ENCODE measurements around the gene EMB. TPM values are rescaled to one million over a fixed set of nuclear protein-coding genes. Genes with fewer than 3 reads are reported as not detected.
"Not testable (repeated sequence)": the region's sequence is repeated elsewhere in the genome, so short reads cannot be mapped to it uniquely, and the experiment has no call there.

Gene EMB
- total RNA-seq, 6 experiments from 2014 or later: 0.74 to 3.0 (median 2.0) TPM

GRCh38 chr5:50463047-50463446 lies 22.0 kb upstream of the EMB start:
- Histone ChIP-seq H3K27me3 (no peaks in the 10 kb centered on the region), H3K27ac (no peak overlapping the region), H3K9me3 (no peaks in the 10 kb centered on the region), H3K4me3 (no peak overlapping the region), H3K4me1 (no peaks in the 10 kb centered on the region), H3K36me3 (no peaks in the 10 kb centered on the region)
- 71% methylated on average over 2 of the region's 2 CpGs for WGBS (ENCODE audit: insufficient coverage, low coverage, low lambda C conversion rate, missing lambda C conversion rate)
- no peak for TF ChIP-seq CTCF (IDR thresholded peaks at IDR 0.05)
- no peak for TF ChIP-seq POLR2A (IDR thresholded peaks at IDR 0.05)
- ATAC-seq (no peak), DNase-seq (no peak)
- intact Hi-C loops (cut with DNase I): no loop called here

- 40% methylated on average over 1 of the region's 1 CpG for WGBS (ENCODE audit: insufficient coverage, low coverage, low lambda C conversion rate, missing lambda C conversion rate)
- intact Hi-C loops (cut with DNase I); ATAC-seq: not testable (repeated sequence)
These were observed 21.5 kb upstream of the EMB start for GRCh38 chr5:50462579-50462978.

GRCh38 chr5:50458372-50458771 lies 17.3 kb upstream of the EMB start:
- WGBS (ENCODE audit: insufficient coverage, low coverage, low lambda C conversion rate, missing lambda C conversion rate): 69% methylated on average over 3 of the region's 9 CpGs
- H3K4me1 ChIP-seq; H3K27ac ChIP-seq; H3K27me3 ChIP-seq; H3K4me3 ChIP-seq; H3K9me3 ChIP-seq; ATAC-seq; H3K36me3 ChIP-seq; DNase-seq; intact Hi-C loops (cut with DNase I): not testable (repeated sequence)

More at GRCh38 chr5:50462579-50462978, 21.5 kb upstream of the EMB start:
- H3K36me3 ChIP-seq, H3K4me1 ChIP-seq, DNase-seq, H3K27me3 ChIP-seq, H3K4me3 ChIP-seq, H3K9me3 ChIP-seq, H3K27ac ChIP-seq: not testable (repeated sequence)

- WGBS (ENCODE audit: insufficient coverage, low coverage, low lambda C conversion rate, missing lambda C conversion rate): 19% methylated on average over 3 of the region's 3 CpGs
- ATAC-seq; H3K9me3 ChIP-seq; H3K27me3 ChIP-seq; DNase-seq; H3K4me1 ChIP-seq; H3K4me3 ChIP-seq; H3K36me3 ChIP-seq; intact Hi-C loops (cut with DNase I); H3K27ac ChIP-seq: not testable (repeated sequence)
These were observed 8.2 kb upstream of the EMB start for GRCh38 chr5:50449241-50449640.

- ATAC-seq: no peak
- H3K4me3 ChIP-seq: no peak overlapping the region
- no peaks in the 10 kb centered on the region for H3K4me1 ChIP-seq
- H3K27ac ChIP-seq: no peak overlapping the region
- intact Hi-C loops (cut with DNase I): no loop called here
- no peak for TF ChIP-seq CTCF (IDR thresholded peaks at IDR 0.05)
- TF ChIP-seq POLR2A (IDR thresholded peaks at IDR 0.05): no peak
- no peak for DNase-seq
- no peaks in the 10 kb centered on the region for H3K36me3 ChIP-seq
- no peaks in the 10 kb centered on the region for H3K27me3 ChIP-seq
- H3K9me3 ChIP-seq: no peaks in the 10 kb centered on the region
- 68% methylated on average over 7 of the region's 7 CpGs for whole genome bisulfite sequencing (ENCODE audit: insufficient coverage, low coverage, low lambda C conversion rate, missing lambda C conversion rate)
These were observed 6.9 kb upstream of the EMB start for GRCh38 chr5:50447941-50448340.

GRCh38 chr5:50447228-50447627 lies 6.1 kb upstream of the EMB start:
- no peak overlapping the region for H3K27ac ChIP-seq
- intact Hi-C loops (cut with DNase I): no loop called here
- no peak overlapping the region for H3K4me3 ChIP-seq
- no peaks in the 10 kb centered on the region for H3K36me3 ChIP-seq
- no peaks in the 10 kb centered on the region for H3K27me3 ChIP-seq
- ATAC-seq (no peak), DNase-seq (no peak)
- H3K9me3 ChIP-seq: no peaks in the 10 kb centered on the region
- H3K4me1 ChIP-seq: no peaks in the 10 kb centered on the region
- TF ChIP-seq CTCF (IDR thresholded peaks at IDR 0.05): no peak
- TF ChIP-seq POLR2A (IDR thresholded peaks at IDR 0.05): no peak
